HCT116 (cell line): ENCODE results near the gene CCDC134. TPM values are rescaled to one million over a fixed set of nuclear protein-coding genes. Genes with fewer than 3 reads are reported as not detected.

ENCODE experiments used
- ATAC-seq: fragments of 200-7000 bp; cut with Tn5 transposase; 2 replicates; pipeline ENCODE4 v1.9.1; 2020; ENCODE audit warnings: mild to moderate bottlenecking, moderate library complexity
- BruUV-seq: library from RNA; stranded (reverse); fragments of 400-500 nt; replicated peaks from 2 replicates; lab custom pipeline; 2021; lab: Mats Ljungman, UMichigan
- CTCF ChIA-PET: fragments of 300-600 bp; sonication (Branson Sonifier 250); formaldehyde crosslinking; loops from one replicate; lab custom pipeline; 2021; ENCODE audit warnings: antibody characterized with exemption; lab: Charles Lee
- POLR2A ChIA-PET: fragments of 300-600, 350-600 bp; sonication (Branson Sonifier 250); formaldehyde crosslinking; loops from one replicate; lab custom pipeline; 2021; ENCODE audit warnings: antibody characterized with exemption; lab: Charles Lee
- RAD21 ChIA-PET, 2 experiments: fragments of 300-600 bp; sonication (Branson Sonifier 250); formaldehyde crosslinking; loops; one replicate each; lab custom pipeline; 2023; ENCODE audit warnings: low total read pairs in 2 of 2; ENCODE audit not compliant: uncharacterized antibody in 2 of 2, unreplicated experiment in 2 of 2, low non-redundant PET in 1 of 2; lab: Charles Lee
- DNase-seq: peaks from one replicate; pipeline ENCODE4 v3.0.0-alpha.2; 2010; ENCODE audit warnings: low read depth, low spot score
- H2AFZ ChIP-seq: fragments of 200-600 bp; shearing (Covaris generic), sonication (generic); 2 replicates; pipeline ENCODE4 v1.6.1; 2017; ENCODE audit warnings: low read depth, mixed run types, mixed read lengths, antibody characterized with exemption, low read length; ENCODE audit not compliant: poor library complexity, severe bottlenecking
- H3K27ac ChIP-seq: 2 replicates; pipeline ENCODE4 v1.5.1; 2012; ENCODE audit warnings: low read depth, low read length
- H3K27me3 ChIP-seq: fragments of 200-600 bp; sonication (generic); 2 replicates; pipeline ENCODE4 v1.6.1; 2016; ENCODE audit warnings: mixed run types, low read length, mixed read lengths; ENCODE audit not compliant: insufficient read depth
- H3K36me3 ChIP-seq, 2 experiments: fragments of 200-500 bp in 1 of 2; fragments of 200-600 bp in 1 of 2; sonication (Bioruptor generic) in 1 of 2; sonication (generic) in 1 of 2; 2 replicates each; pipeline versions ENCODE4 v1.5.1 to v1.6.1; 2014 to 2016; ENCODE audit warnings: low read length in 2 of 2, inconsistent platforms in 1 of 2, mixed read lengths in 1 of 2, mixed run types in 1 of 2; ENCODE audit not compliant: insufficient read depth in 2 of 2, control insufficient read depth in 1 of 2
- H3K4me1 ChIP-seq, 2 experiments: fragments of 200-600 bp in 1 of 2; sonication (generic) in 1 of 2; 2 replicates each; pipeline versions ENCODE4 v1.5.1 to v1.6.1; 2012 to 2017; ENCODE audit warnings: low read length in 2 of 2, inconsistent platforms in 1 of 2, mild to moderate bottlenecking in 1 of 2, mixed read lengths in 1 of 2, mixed run types in 1 of 2, moderate library complexity in 1 of 2; ENCODE audit not compliant: insufficient read depth in 2 of 2, control insufficient read depth in 1 of 2
- H3K4me2 ChIP-seq: fragments of 200-600 bp; sonication (generic); 2 replicates; pipeline ENCODE4 v1.6.1; 2017; ENCODE audit warnings: mixed run types, low read length, mixed read lengths
- H3K4me3 ChIP-seq, 2 experiments: fragments of 200-600 bp in 1 of 2; sonication (generic) in 1 of 2; replicated peaks in 1 of 2; 2 replicates each; pipeline ENCODE4 v1.5.1; 2011 to 2016; ENCODE audit warnings: low read length in 2 of 2, control low read depth in 1 of 2, low read depth in 1 of 2, mild to moderate bottlenecking in 1 of 2, mixed read lengths in 1 of 2, mixed run types in 1 of 2
- H3K79me2 ChIP-seq: fragments of 200-600 bp; sonication (generic); 2 replicates; pipeline ENCODE4 v1.6.1; 2017; ENCODE audit warnings: mild to moderate bottlenecking, mixed run types, low read length, moderate library complexity, mixed read lengths; ENCODE audit not compliant: insufficient read depth
- H3K9ac ChIP-seq: fragments of 200-600 bp; sonication (generic); 2 replicates; pipeline ENCODE4 v1.6.1; 2016; ENCODE audit warnings: low read length, mixed read lengths
- H3K9me2 ChIP-seq: fragments of 200-600 bp; sonication (generic), shearing (Covaris generic); 2 replicates; pipeline ENCODE4 v1.6.1; 2017; ENCODE audit warnings: mixed run types, mild to moderate bottlenecking, moderate library complexity; ENCODE audit not compliant: insufficient read depth
- H3K9me3 ChIP-seq, 2 experiments: fragments of 200-500 bp in 1 of 2; fragments of 200-600 bp in 1 of 2; sonication (Bioruptor generic) in 1 of 2; sonication (generic) in 1 of 2; 2 replicates each; pipeline ENCODE4 v1.6.1; 2014 to 2017; ENCODE audit warnings: low read length in 2 of 2, mixed read lengths in 2 of 2, inconsistent platforms in 1 of 2, low read depth in 1 of 2, mild to moderate bottlenecking in 1 of 2, mixed run types in 1 of 2, moderate library complexity in 1 of 2; ENCODE audit not compliant: control insufficient read depth in 1 of 2, insufficient read depth in 1 of 2
- H4K20me1 ChIP-seq: fragments of 200-600 bp; sonication (generic), shearing (Covaris generic); 2 replicates; pipeline ENCODE4 v1.6.1; 2017; ENCODE audit warnings: mixed run types, mild to moderate bottlenecking, moderate library complexity; ENCODE audit not compliant: insufficient read depth
- ATF3 ChIP-seq: IDR thresholded peaks from 2 replicates; pipeline ENCODE4 v1.6.1; 2012
- CBX3 ChIP-seq: IDR thresholded peaks from 2 replicates; pipeline ENCODE4 v1.6.1; 2012; ENCODE audit warnings: low read depth
- CEBPB ChIP-seq: IDR thresholded peaks from 2 replicates; pipeline ENCODE4 v1.6.1; 2012; ENCODE audit warnings: low read depth
- EZH2 ChIP-seq: fragments of 200-600 bp; sonication (generic); IDR thresholded peaks from 2 replicates; pipeline ENCODE4 v1.6.1; 2017; ENCODE audit warnings: antibody characterized with exemption, mixed run types
- FOSL1 ChIP-seq: IDR thresholded peaks from 2 replicates; pipeline ENCODE4 v1.6.1; 2012; ENCODE audit warnings: low read depth
- POLR2A ChIP-seq: IDR thresholded peaks from 2 replicates; pipeline ENCODE4 v1.7.0; 2011; ENCODE audit warnings: borderline replicate concordance; ENCODE audit not compliant: insufficient read depth, insufficient read length; ENCODE audit errors: extremely low read depth
- POLR2AphosphoS5 ChIP-seq: IDR thresholded peaks from 2 replicates; pipeline ENCODE4 v1.6.1; 2011; ENCODE audit warnings: mild to moderate bottlenecking, low read depth, low read length, moderate library complexity
- RAD21 ChIP-seq: IDR thresholded peaks from 2 replicates; pipeline ENCODE4 v1.6.1; 2012; ENCODE audit warnings: low read depth, mild to moderate bottlenecking
- SP1 ChIP-seq: IDR thresholded peaks from 2 replicates; pipeline ENCODE4 v1.6.1; 2012; ENCODE audit warnings: low read depth
- YY1 ChIP-seq: IDR thresholded peaks from 2 replicates; pipeline ENCODE4 v1.6.1; 2011; ENCODE audit warnings: low read length, low read depth, moderate library complexity, mild to moderate bottlenecking; ENCODE audit not compliant: insufficient replicate concordance; ENCODE audit errors: extremely low read depth
- intact Hi-C: fragments of 100-400 bp; cut with micrococcal nuclease; formaldehyde crosslinking; loops from 2 replicates; pipeline ENCODE4 v1.10.0; 2022
- total RNA-seq: library from RNA; stranded (reverse); gene quantifications from one replicate; pipeline ENCODE4 v1.2.1, GENCODE V29; 2021; ENCODE audit not compliant: unreplicated experiment
- TF ChIP-seq, protein P1 (sequence below): IDR thresholded peaks from 2 replicates; pipeline ENCODE4 v1.6.1; 2012

CCDC134 gene
- total RNA-seq, 1 experiment from 2014 or later: 15.8 TPM

- no peak for TF ChIP-seq POLR2A
- TF ChIP-seq ATF3: no peak
- TF ChIP-seq RAD21: no peak
- TF ChIP-seq EZH2: no peak
- no peak for TF ChIP-seq YY1
- no peak for TF ChIP-seq SP1
- TF ChIP-seq POLR2AphosphoS5: no peak
- TF ChIP-seq, protein P1, sequence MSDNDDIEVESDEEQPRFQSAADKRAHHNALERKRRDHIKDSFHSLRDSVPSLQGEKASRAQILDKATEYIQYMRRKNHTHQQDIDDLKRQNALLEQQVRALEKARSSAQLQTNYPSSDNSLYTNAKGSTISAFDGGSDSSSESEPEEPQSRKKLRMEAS: no peak
- DNase-seq: no peak
- no peak overlapping the region for H3K4me2 ChIP-seq
- no peak for ATAC-seq
- BruUV-seq: no TSS peak
- ChIA-PET POLR2A (no interaction called here), RAD21 (no interaction called here), CTCF (no interaction called here)
- no peaks in the 10 kb centered on the region for H3K9me2 ChIP-seq
- peaks cover 8% of the 10 kb centered on the region; the same call in 1 of the 2 replicates for H3K79me2 ChIP-seq
- no peak overlapping the region for H2AFZ ChIP-seq
- H4K20me1 ChIP-seq: no peaks in the 10 kb centered on the region; the same call in 1 of the 2 replicates
- H3K9me3 ChIP-seq: no peaks in the 10 kb centered on the region
- H3K4me3 ChIP-seq: no peak overlapping the region
- H3K36me3 ChIP-seq: peaks cover 2 to 10% of the 10 kb centered on the region in 2 experiments; a peak in 3 of 4 replicates
- no peak overlapping the region for H3K9ac ChIP-seq
- H3K27ac ChIP-seq: no peak overlapping the region
- intact Hi-C loops: no loop called here
- no peaks in the 10 kb centered on the region for H3K27me3 ChIP-seq
- no peaks in the 10 kb centered on the region for H3K4me1 ChIP-seq
Observed at GRCh38 chr22:41816871-41817270, 16.4 kb downstream of the CCDC134 start.

DNA sequence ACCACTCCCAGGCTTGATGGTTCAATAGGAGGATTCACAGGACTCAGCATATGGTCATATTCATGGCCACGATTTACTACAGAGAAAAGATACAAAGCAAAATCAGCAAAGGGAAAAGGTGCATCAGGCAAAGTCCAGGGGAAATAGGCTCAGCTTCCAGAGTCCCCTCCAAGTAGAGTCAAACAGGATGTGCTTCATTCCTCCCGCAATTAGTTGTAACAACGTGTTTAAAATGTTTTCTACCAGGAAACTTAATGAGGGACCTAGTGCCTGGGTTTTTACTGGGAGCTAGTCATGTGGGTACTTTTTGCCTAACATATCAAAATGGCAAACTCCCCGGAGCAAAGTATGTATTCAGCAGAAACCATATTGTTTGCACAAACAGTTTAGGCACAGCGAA lies 17.5 kb downstream of the CCDC134 start:
- ChIA-PET RAD21 (no interaction called here), POLR2A (no interaction called here), CTCF (interaction anchor here (1.4 kb wide), 1 partner anchor 121 kb away, joined by 5 read pairs; no protein-coding TSS in a partner anchor)
- Histone ChIP-seq H4K20me1 (no peaks in the 10 kb centered on the region), H3K27me3 (no peaks in the 10 kb centered on the region), H2AFZ (no peak overlapping the region), H3K4me1 (peaks cover 5 to 10% of the 10 kb centered on the region in 2 experiments; a peak in 3 of 4 replicates), H3K4me2 (no peak overlapping the region), H3K9ac (no peak overlapping the region), H3K9me3 (no peaks in the 10 kb centered on the region), H3K27ac (no peak overlapping the region), H3K4me3 (no peak overlapping the region), H3K79me2 (peaks cover 4% of the 10 kb centered on the region; the same call in 1 of the 2 replicates), H3K36me3 (peaks cover 2 to 10% of the 10 kb centered on the region in 2 experiments; a peak in 2 of 4 replicates), H3K9me2 (no peaks in the 10 kb centered on the region)
- intact Hi-C loops: no loop called here
- DNase-seq: no peak
- no peak for TF ChIP-seq POLR2AphosphoS5
- no peak for TF ChIP-seq CBX3
- TF ChIP-seq EZH2: no peak
- TF ChIP-seq CEBPB: no peak
- TF ChIP-seq ATF3: no peak
- no peak for TF ChIP-seq SP1
- no peak for TF ChIP-seq FOSL1
- TF ChIP-seq YY1: no peak
- ATAC-seq: no peak
- no TSS peak for BruUV-seq
